ENCODE measurements around the gene HSBP1.

HSBP1 gene

GRCh38 chr16:83818276-83818675 lies 10.5 kb downstream of the HSBP1 start:
- no peaks in the 10 kb centered on the region for H3K36me3 Mint-ChIP-seq
- H3K4me3 Mint-ChIP-seq: no peak overlapping the region
- no peaks in the 10 kb centered on the region for H3K27me3 Mint-ChIP-seq
- H3K4me1 Mint-ChIP-seq: no peaks in the 10 kb centered on the region
- no peak overlapping the region for H3K27ac Mint-ChIP-seq
- H3K9me3 Mint-ChIP-seq: no peaks in the 10 kb centered on the region

GRCh38 chr16:83819361-83819760 lies 11.6 kb downstream of the HSBP1 start:
- no peak overlapping the region for H3K4me3 Mint-ChIP-seq
- no peaks in the 10 kb centered on the region for H3K4me1 Mint-ChIP-seq

GRCh38 chr16:83826146-83826913 lies 18.6 kb downstream of the HSBP1 start:
- H3K9me3 Mint-ChIP-seq: no peaks in the 10 kb centered on the region
- no peak overlapping the region for H3K4me3 Mint-ChIP-seq
- H3K27ac Mint-ChIP-seq: no peak overlapping the region

More at GRCh38 chr16:83819361-83819760, 11.6 kb downstream of the HSBP1 start:
- Mint-ChIP-seq H3K27ac (no peak overlapping the region), H3K9me3 (no peaks in the 10 kb centered on the region), H3K27me3 (no peaks in the 10 kb centered on the region), H3K36me3 (no peaks in the 10 kb centered on the region)

GRCh38 chr16:83830091-83830768 lies 22.5 kb downstream of the HSBP1 start:
- H3K4me1 Mint-ChIP-seq: peaks cover 6% of the 10 kb centered on the region
- no peaks in the 10 kb centered on the region for H3K36me3 Mint-ChIP-seq
- H3K27ac Mint-ChIP-seq: no peak overlapping the region
- no peaks in the 10 kb centered on the region for H3K27me3 Mint-ChIP-seq
- no peaks in the 10 kb centered on the region for H3K9me3 Mint-ChIP-seq
- no peak overlapping the region for H3K4me3 Mint-ChIP-seq

More at GRCh38 chr16:83826146-83826913, 18.6 kb downstream of the HSBP1 start:
- Mint-ChIP-seq H3K36me3 (no peaks in the 10 kb centered on the region), H3K27me3 (no peaks in the 10 kb centered on the region), H3K4me1 (peaks cover 4% of the 10 kb centered on the region)

- Mint-ChIP-seq H3K4me3 (no peak overlapping the region), H3K4me1 (peaks cover 10% of the 10 kb centered on the region), H3K9me3 (no peaks in the 10 kb centered on the region), H3K27ac (no peak overlapping the region), H3K36me3 (no peaks in the 10 kb centered on the region), H3K27me3 (no peaks in the 10 kb centered on the region)
Observed at GRCh38 chr16:83830769-83831455, 23.1 kb downstream of the HSBP1 start.

GRCh38 chr16:83831456-83831987 lies 23.7 kb downstream of the HSBP1 start:
- Mint-ChIP-seq H3K4me3 (no peak overlapping the region), H3K36me3 (no peaks in the 10 kb centered on the region), H3K9me3 (no peaks in the 10 kb centered on the region), H3K4me1 (peaks cover 14% of the 10 kb centered on the region), H3K27ac (no peak overlapping the region), H3K27me3 (no peaks in the 10 kb centered on the region)

- Mint-ChIP-seq H3K4me1 (peaks cover 16% of the 10 kb centered on the region), H3K4me3 (no peak overlapping the region), H3K9me3 (no peaks in the 10 kb centered on the region), H3K27me3 (peaks cover 3% of the 10 kb centered on the region), H3K27ac (no peak overlapping the region), H3K36me3 (no peaks in the 10 kb centered on the region)
Observed at GRCh38 chr16:83833921-83834320, 26.1 kb downstream of the HSBP1 start.

- Mint-ChIP-seq H3K9me3 (no peaks in the 10 kb centered on the region), H3K4me3 (no peak overlapping the region), H3K36me3 (no peaks in the 10 kb centered on the region), H3K4me1 (peaks cover 16% of the 10 kb centered on the region), H3K27me3 (peaks cover 3% of the 10 kb centered on the region), H3K27ac (no peak overlapping the region)
Observed at GRCh38 chr16:83835586-83836566, 28.1 kb downstream of the HSBP1 start.

GRCh38 chr16:83837566-83837965 lies 29.8 kb downstream of the HSBP1 start:
- no peaks in the 10 kb centered on the region for H3K36me3 Mint-ChIP-seq
- H3K9me3 Mint-ChIP-seq: no peaks in the 10 kb centered on the region
- peaks cover 16% of the 10 kb centered on the region for H3K4me1 Mint-ChIP-seq
- no peak overlapping the region for H3K4me3 Mint-ChIP-seq
- H3K27me3 Mint-ChIP-seq: peaks cover 3% of the 10 kb centered on the region
- no peak overlapping the region for H3K27ac Mint-ChIP-seq

GRCh38 chr16:83838151-83838550 lies 30.4 kb downstream of the HSBP1 start:
- no peak overlapping the region for H3K27ac Mint-ChIP-seq
- peaks cover 3% of the 10 kb centered on the region for H3K27me3 Mint-ChIP-seq
- no peaks in the 10 kb centered on the region for H3K36me3 Mint-ChIP-seq
- no peak overlapping the region for H3K4me3 Mint-ChIP-seq
- H3K4me1 Mint-ChIP-seq: peaks cover 16% of the 10 kb centered on the region
- no peaks in the 10 kb centered on the region for H3K9me3 Mint-ChIP-seq

- Mint-ChIP-seq H3K9me3 (no peaks in the 10 kb centered on the region), H3K27me3 (peaks cover 3% of the 10 kb centered on the region), H3K36me3 (no peaks in the 10 kb centered on the region), H3K4me1 (peaks cover 16% of the 10 kb centered on the region), H3K4me3 (no peak overlapping the region), H3K27ac (no peak overlapping the region)
Observed at GRCh38 chr16:83839561-83839960, 31.8 kb downstream of the HSBP1 start.

GRCh38 chr16:83840060-83840617 lies 32.4 kb downstream of the HSBP1 start:
- Mint-ChIP-seq H3K4me1 (peaks cover 16% of the 10 kb centered on the region), H3K4me3 (no peak overlapping the region)

GRCh38 chr16:83842291-83842690 lies 34.5 kb downstream of the HSBP1 start:
- Mint-ChIP-seq H3K4me1 (no peaks in the 10 kb centered on the region), H3K27me3 (peaks cover 3% of the 10 kb centered on the region), H3K4me3 (no peak overlapping the region), H3K36me3 (no peaks in the 10 kb centered on the region), H3K9me3 (no peaks in the 10 kb centered on the region), H3K27ac (no peak overlapping the region)

More at GRCh38 chr16:83840060-83840617, 32.4 kb downstream of the HSBP1 start:
- H3K9me3 Mint-ChIP-seq: no peaks in the 10 kb centered on the region
- no peaks in the 10 kb centered on the region for H3K36me3 Mint-ChIP-seq
- no peak overlapping the region for H3K27ac Mint-ChIP-seq
- H3K27me3 Mint-ChIP-seq: peaks cover 3% of the 10 kb centered on the region

GRCh38 chr16:83842756-83843507 lies 35.2 kb downstream of the HSBP1 start:
- no peak overlapping the region for H3K4me3 Mint-ChIP-seq

More at GRCh38 chr16:83842756-83843507, 35.2 kb downstream of the HSBP1 start:
- Mint-ChIP-seq H3K9me3 (no peaks in the 10 kb centered on the region), H3K36me3 (no peaks in the 10 kb centered on the region), H3K4me1 (no peaks in the 10 kb centered on the region), H3K27ac (no peak overlapping the region), H3K27me3 (peaks cover 2% of the 10 kb centered on the region)

All from activated naive CD4-positive, alpha-beta T cell treated with anti-CD3 and anti-CD28 coated beads, Interleukin-2, amount 50 U/mL, for 24 hours (primary cell).